HG02588 (cell line): ENCODE data around the gene MSANTD3.
"Not testable (repeated sequence)": the region's sequence is repeated elsewhere in the genome, so short reads cannot be mapped to it uniquely, and the experiment has no call there.

ENCODE experiments used
- ATAC-seq: cut with Tn5 transposase; IDR thresholded peaks from one replicate; pipeline ENCODE4 v1.9.1; 2021; ENCODE audit warnings: mild to moderate bottlenecking, moderate library complexity; ENCODE audit not compliant: unreplicated experiment

The MSANTD3 gene

GRCh38 chr9:100426530-100427365 is at the start of gene MSANTD3:
Gene MSANTD3 (plus strand): TSS chr9:100427143. CDS start chr9:100441939, 14,796 bp downstream.
- ATAC-seq = peak; percentile 80

- ATAC-seq = no peak
These were observed 47.1 kb upstream of the MSANTD3 start for GRCh38 chr9:100379862-100380261.

DNA sequence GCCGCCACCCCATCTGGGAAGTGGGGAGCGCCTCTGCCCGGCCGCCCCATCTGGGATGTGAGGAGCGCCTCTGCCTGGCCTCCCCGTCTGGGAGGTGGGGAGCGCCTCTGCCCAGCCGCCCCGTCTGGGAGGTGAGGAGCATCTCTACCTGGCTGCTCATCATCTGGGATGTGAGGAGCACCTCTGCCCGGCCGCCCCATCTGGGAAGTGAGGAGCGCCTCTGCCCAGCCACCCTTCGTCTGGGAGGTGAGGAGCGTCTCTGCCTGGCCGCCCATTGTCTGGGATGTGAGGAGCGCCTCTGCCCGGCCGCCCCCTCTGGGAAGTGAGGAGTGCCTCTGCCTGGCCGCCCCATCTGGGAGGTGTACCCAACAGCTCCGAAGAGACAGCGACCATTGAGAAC is 34.0 kb upstream of the MSANTD3 start:
- not testable (repeated sequence) for ATAC-seq

DNA sequence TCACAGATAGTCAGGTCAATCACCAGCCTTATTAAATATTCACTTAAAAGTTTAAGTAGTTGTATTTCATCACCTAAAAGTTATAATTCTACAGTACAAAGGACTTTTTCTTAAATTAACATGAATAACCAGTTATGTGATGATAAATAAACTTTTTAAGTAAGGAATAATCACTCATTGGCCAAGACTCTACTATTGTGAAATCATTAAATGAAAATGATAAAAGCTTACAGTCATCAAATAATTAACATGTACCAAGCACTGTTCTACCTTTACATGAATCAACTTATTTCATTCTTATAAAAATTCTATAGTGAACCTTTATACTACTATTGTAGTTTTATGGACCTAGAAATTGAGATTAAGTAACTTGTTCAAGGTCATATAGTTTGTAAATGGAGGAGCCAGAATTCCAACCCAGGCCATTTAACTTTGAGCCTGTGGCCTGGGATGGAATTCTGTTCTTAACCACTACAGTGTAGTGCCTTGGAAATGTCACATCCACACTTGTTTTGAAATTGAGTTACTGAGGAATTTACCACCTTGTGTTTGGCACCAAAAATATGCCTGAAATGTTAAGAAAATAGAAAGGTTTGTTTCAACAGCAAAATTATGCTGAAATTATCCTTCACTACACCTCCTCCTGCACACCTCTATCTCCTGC is 32.8 kb upstream of the MSANTD3 start:
- no peak for ATAC-seq

- ATAC-seq = no peak
These were observed 32.1 kb upstream of the MSANTD3 start for GRCh38 chr9:100394816-100395215.

GRCh38 chr9:100396769-100397168 is 30.2 kb upstream of the MSANTD3 start:
- ATAC-seq = no peak

GRCh38 chr9:100397529-100398266 is 29.2 kb upstream of the MSANTD3 start:
- no peak for ATAC-seq

DNA sequence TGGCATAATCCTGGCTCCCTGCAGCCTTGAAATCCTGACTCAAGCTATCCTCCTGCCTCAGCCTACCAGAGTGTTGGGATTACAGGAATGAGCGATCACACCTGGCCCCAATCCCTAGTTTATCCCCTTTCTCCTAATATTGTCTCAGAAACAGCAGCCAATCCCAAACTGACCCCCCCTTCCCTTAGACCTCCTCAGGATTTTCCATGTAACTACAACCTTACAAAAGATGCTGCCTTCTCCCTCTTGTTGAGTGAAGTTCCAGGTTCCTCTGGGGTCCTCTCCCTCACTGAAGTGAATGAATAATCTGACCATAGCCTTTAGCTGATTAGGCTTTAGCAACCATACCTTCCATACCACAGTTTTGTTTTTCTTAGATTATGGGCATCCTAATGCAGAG is 25.9 kb upstream of the MSANTD3 start:
- no peak for ATAC-seq

DNA sequence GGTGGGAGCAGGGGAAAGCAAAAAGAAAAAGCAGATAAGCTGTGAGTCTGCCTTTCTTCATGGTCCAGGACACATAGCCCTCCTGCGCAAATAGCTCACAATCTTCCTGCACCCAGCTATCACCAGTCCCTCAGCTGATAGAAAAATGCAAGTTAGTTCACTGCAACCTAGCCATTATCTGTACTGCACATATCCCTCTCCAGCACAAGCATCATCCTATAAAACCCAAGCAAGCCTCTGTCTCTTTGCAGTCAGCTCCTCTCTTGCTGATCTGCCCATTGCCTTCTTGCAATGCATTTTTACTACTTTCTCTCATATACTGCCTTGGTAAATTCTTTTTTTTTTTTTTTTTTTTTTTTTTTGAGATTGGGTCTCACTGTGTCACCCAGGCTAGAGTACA is 20.0 kb upstream of the MSANTD3 start:
- no peak for ATAC-seq

DNA sequence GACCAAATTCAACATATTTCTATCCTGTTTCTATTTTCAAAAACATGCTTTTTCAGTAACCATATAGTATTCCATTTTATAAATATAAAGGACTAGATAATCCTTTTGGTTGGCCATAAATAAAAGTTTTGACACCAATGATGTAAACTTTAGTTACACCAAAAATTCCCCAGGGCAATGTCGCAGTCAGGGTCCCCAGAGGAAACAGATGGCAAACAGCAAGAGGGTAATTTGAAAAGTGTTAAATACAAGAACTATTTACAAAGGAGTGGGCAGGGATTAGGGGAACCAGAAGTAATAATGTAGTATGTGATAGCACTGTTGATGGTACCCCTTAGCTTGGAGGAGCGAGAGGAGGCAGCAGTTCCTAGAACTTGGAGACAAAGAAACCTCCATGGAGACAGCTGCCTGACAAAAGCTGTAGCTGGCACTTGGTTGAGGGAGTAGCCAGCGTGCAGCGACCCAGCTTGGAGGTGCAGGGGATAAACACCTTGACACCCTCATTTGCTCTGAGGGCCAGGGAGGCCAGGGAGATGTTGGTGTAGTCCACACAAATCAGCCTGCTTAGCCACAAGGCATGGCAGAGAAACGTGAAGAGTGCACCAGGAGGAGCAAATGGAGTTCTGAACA is 18.3 kb upstream of the MSANTD3 start:
- no peak for ATAC-seq

DNA sequence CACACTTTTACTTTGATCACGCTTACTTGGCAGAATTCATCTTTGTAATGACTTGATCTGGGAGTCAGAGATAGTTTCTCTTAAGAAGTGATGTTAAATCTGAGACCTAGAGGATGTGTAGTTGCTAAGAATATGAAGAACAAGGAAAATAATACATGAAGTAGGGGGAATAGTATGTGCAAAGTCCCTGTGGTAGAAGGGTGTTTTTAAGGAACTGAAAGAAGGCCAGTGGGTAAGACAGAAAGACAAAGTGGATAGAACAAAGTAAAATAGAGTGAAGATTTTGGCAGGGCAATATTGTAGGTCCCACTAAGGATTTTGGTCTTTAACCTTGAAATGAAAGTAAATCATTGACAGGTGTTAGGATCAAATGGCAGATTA is 17.8 kb upstream of the MSANTD3 start:
- ATAC-seq = no peak

- ATAC-seq = peak; percentile 100
These were observed 15.3 kb upstream of the MSANTD3 start for GRCh38 chr9:100411472-100412283.

DNA sequence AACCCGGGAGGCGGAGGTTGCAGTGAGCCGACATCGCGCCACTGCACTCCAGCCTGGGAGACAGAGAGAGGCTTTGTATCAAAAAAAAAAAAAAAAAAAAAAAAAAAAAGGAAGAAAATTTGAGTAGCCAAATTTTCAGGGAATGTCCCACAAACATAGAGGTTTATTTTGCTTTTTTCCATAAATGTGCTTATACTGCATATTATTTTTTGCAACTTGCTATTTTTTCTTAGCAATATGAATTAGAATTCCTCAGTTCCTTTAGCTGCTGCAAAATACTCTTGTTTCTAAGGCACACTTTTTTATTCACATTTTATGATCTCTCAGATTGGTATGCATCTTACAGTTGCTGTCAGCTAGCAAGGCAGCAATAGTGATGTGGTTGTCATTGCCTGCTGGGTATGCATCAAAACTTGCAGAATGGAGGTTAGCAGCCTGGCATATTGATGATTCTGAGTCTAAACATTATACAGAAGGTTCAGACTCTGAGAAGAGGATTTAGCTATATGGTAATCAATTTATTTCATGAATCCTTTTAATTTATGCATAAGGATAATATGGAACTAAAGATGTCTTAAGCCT is 13.0 kb upstream of the MSANTD3 start:
- no peak for ATAC-seq

DNA sequence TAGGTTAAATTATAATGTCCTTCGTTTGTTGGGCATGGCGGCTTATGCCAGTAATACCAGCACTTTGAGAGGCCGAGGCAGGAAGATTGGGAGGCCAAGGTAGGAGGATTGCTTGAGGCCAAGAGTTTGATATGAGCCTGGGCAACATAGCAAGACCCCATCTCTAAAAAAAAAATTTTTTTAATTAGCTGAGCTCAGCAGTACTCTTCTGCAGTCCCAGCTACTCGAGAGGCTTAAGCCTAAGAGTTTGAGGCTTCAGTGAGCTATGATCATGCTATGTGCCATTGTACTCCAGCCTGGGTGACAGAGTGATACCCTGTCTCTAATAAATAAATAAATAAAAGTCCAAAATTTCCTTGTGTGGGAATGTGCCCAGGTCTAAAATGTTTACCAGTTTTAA is 9.1 kb upstream of the MSANTD3 start:
- no peak for ATAC-seq

DNA sequence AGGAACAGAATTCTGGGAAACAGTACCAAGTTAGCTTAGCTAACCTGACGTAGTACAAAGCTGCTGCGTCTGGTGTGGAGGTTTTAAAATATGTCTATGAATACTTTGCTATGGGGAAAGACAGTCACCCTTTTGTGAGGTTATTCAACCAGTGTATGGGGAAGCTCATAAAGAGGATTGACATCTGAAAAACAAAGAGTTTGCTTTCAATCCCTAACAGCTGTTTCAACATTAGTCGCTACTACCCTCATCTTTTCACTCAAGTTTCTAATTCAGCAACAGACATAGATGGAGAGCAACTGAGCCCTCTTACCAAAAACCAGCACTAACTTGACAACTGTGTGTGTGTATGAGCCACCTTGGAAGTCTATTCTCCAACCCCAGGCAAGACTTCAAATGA is 7.8 kb upstream of the MSANTD3 start:
- no peak for ATAC-seq

DNA sequence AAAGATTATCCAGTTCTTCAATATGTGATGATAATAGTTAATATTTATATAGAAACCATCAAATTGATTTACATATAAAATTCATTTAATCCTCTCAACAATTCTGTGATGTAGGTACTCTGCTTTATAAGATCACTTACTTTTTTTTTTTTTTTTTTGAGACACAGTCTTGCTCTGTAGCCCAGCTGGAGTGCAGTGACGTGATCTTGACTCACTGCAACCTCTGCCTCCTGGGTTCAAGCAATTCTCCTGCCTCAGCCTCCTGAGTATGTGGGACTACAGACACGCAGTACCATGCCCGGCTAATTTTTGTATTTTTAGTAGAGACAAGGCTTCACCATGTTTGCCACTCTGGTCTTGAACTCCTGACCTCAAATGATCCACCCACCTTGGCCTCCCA is 5.8 kb upstream of the MSANTD3 start:
- ATAC-seq = not testable (repeated sequence)

GRCh38 chr9:100425758-100426157 is 1.2 kb upstream of the MSANTD3 start:
- no peak for ATAC-seq

DNA sequence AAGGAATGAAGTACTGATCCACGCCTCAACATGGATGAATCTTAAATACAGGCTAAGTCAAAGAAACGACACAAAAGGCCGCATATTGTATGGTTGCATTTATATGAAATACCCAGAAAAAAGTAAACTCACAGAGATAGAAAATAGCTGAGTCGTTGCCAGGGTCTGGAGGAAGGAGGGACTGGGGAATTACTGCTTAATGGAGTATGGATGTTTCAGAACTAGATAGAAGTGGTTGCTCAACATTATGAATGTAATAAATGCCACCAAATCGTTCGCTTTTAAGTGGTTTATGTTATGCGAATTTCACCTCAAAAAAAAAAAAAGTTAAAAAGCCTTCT is 784 bp upstream of the MSANTD3 start:
- no peak for ATAC-seq

- ATAC-seq = peak; percentile 54
These were observed 672 bp downstream of the MSANTD3 start for GRCh38 chr9:100427366-100428263.
